Measurements from ENCODE around the gene EPHA3.

EPHA3 gene

GRCh38 chr3:89405176-89405575, 297.8 kb downstream of the EPHA3 start (continued):
- no peak for TF ChIP-seq ZNF155 (tag by site-specific recombination; IDR thresholded peaks at IDR 0.05)
- TF ChIP-seq ZNF394 (tag by site-specific recombination; IDR thresholded peaks at IDR 0.05; ENCODE audit: borderline replicate concordance), result no peak
- TF ChIP-seq KLF16 (tag by site-specific recombination; IDR thresholded peaks at IDR 0.05), result no peak
- no peak for TF ChIP-seq KLF10 (tag by site-specific recombination; IDR thresholded peaks at IDR 0.05)
- no peak for TF ChIP-seq ZNF768 (tag by site-specific recombination; IDR thresholded peaks at IDR 0.05)
- no peak for TF ChIP-seq SALL2 (tag by site-specific recombination; IDR thresholded peaks at IDR 0.05; ENCODE audit: borderline replicate concordance)

- no peak overlapping the region for H3K4me3 ChIP-seq (ENCODE audit: low read depth, low read length)
- CTCF ChIA-PET, result no interaction called here
- H3K36me3 ChIP-seq (ENCODE audit: control insufficient read depth in 2 of 2, insufficient read depth in 1 of 2, low read length in 2 of 2), result no peaks in the 10 kb centered on the region
- H3K4me1 ChIP-seq (ENCODE audit: control insufficient read depth, insufficient read depth, low read length), result no peaks in the 10 kb centered on the region
- TF ChIP-seq ZFP69B (tag by site-specific recombination; IDR thresholded peaks at IDR 0.05) (no peak), OSR2 (tag by site-specific recombination; IDR thresholded peaks at IDR 0.05) (no peak), KLF10 (tag by site-specific recombination; IDR thresholded peaks at IDR 0.05) (no peak), ZNF704 (tag by site-specific recombination; IDR thresholded peaks at IDR 0.05) (no peak), ZNF202 (tag by site-specific recombination; IDR thresholded peaks at IDR 0.05; ENCODE audit: borderline replicate concordance) (no peak), ZNF501 (tag by site-specific recombination; IDR thresholded peaks at IDR 0.05) (no peak), GLI4 (tag by site-specific recombination; IDR thresholded peaks at IDR 0.05) (no peak), EGR2 (tag by site-specific recombination; IDR thresholded peaks at IDR 0.05; ENCODE audit: low read depth) (no peak), ZNF792 (tag by site-specific recombination; IDR thresholded peaks at IDR 0.05) (no peak), ZSCAN30 (tag by site-specific recombination; IDR thresholded peaks at IDR 0.05) (no peak), ZBTB26 (tag by site-specific recombination; optimal IDR thresholded peaks at IDR 0.05) (no peak), ZNF560 (tag by site-specific recombination; IDR thresholded peaks at IDR 0.05; ENCODE audit: borderline replicate concordance) (no peak), KLF7 (tag by site-specific recombination; IDR thresholded peaks at IDR 0.05; ENCODE audit: borderline replicate concordance) (no peak), ZEB2 (tag by site-specific recombination; IDR thresholded peaks at IDR 0.05) (no peak)
- H3K27ac ChIP-seq (ENCODE audit: extremely low read depth, low read depth, low read length), result no peak overlapping the region
- POLR2A ChIA-PET, result no interaction called here
- H3K9me3 ChIP-seq (ENCODE audit: control insufficient read depth, insufficient read depth, low read depth, low read length), result no peaks in the 10 kb centered on the region
Measured at GRCh38 chr3:89405593-89405992, 298.2 kb downstream of the EPHA3 start.

GRCh38 chr3:89411201-89411600, 303.8 kb downstream of the EPHA3 start:
- H3K27ac ChIP-seq (ENCODE audit: extremely low read depth, low read depth, low read length), result no peak overlapping the region
- no peak overlapping the region for H3K4me3 ChIP-seq (ENCODE audit: low read depth, low read length)
- CTCF ChIA-PET, result interaction anchor here (0.5 kb wide), 1 partner anchor 96 kb away, joined by 6 read pairs; no protein-coding TSS in a partner anchor
- no peaks in the 10 kb centered on the region for H3K36me3 ChIP-seq (ENCODE audit: control insufficient read depth in 2 of 2, insufficient read depth in 1 of 2, low read length in 2 of 2)
- TF ChIP-seq ZNF596 (tag by site-specific recombination; IDR thresholded peaks at IDR 0.05) (no peak), SP7 (tag by site-specific recombination; IDR thresholded peaks at IDR 0.05) (no peak), ZNF585B (tag by site-specific recombination; IDR thresholded peaks at IDR 0.05) (no peak), ZNF114 (tag by site-specific recombination; IDR thresholded peaks at IDR 0.05) (no peak), ZNF426 (tag by site-specific recombination; IDR thresholded peaks at IDR 0.05) (no peak), ZNF169 (tag by site-specific recombination; IDR thresholded peaks at IDR 0.05) (no peak), ZNF473 (tag by site-specific recombination; IDR thresholded peaks at IDR 0.05) (no peak), MYNN (tag by site-specific recombination; IDR thresholded peaks at IDR 0.05; ENCODE audit: borderline replicate concordance) (no peak), ZNF302 (tag by site-specific recombination; IDR thresholded peaks at IDR 0.05; ENCODE audit: low read depth) (no peak), ZBTB21 (tag by site-specific recombination; IDR thresholded peaks at IDR 0.05) (no peak)
- H3K9me3 ChIP-seq (ENCODE audit: control insufficient read depth, insufficient read depth, low read depth, low read length), result no peaks in the 10 kb centered on the region
- POLR2A ChIA-PET, result no interaction called here
- no peaks in the 10 kb centered on the region for H3K4me1 ChIP-seq (ENCODE audit: control insufficient read depth, insufficient read depth, low read length)
